ENCODE measurements around the gene SLC6A2. TPM values are rescaled to one million over a fixed set of nuclear protein-coding genes. Genes with fewer than 3 reads are reported as not detected.
"Not testable (repeated sequence)": the region's sequence is repeated elsewhere in the genome, so short reads cannot be mapped to it uniquely, and the experiment has no call there.

SLC6A2 gene
- total RNA-seq, 1 experiment from 2014 or later: not detected

DNA sequence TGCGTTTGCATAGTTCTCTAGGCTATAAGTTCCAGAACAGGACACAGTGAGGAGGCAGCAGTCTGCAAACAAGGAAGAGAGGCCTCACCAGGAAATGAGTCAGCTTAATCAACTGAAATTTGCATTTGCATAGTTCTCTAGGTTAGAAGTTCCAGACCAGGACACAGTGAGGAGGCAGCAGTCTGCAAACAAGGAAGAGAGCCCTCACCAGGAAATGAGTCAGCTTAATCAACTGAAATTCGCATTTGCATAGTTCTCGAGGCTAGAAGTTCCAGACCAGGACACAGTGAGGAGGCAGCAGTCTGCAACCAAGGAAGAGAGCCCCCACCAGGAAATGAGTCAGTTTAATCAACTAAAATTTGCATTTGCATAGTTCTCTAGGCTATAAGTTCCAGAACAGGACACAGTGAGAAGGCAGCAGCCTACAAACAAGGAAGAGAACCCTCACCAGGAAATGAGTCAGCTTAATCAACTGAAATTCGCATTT, 97.4 kb downstream of the SLC6A2 start:
- BruUV-seq (replicated peaks): not testable (repeated sequence)

More for the DNA sequence above, 97.4 kb downstream of the SLC6A2 start:
- H3K36me3 ChIP-seq (ENCODE audit: low read depth, low read length); H3K9me2 ChIP-seq (replicated peaks; ENCODE audit: low read length); H3K9ac ChIP-seq (ENCODE audit: low read length); H3K4me2 ChIP-seq (ENCODE audit: low read length); CTCF ChIA-PET; POLR2A ChIA-PET (ENCODE audit: unreplicated experiment); H3K27me3 ChIP-seq (ENCODE audit: low read length); H3K9me3 ChIP-seq (ENCODE audit: low read length); H3K4me1 ChIP-seq (ENCODE audit: insufficient read depth, low read length); H3K4me3 ChIP-seq (ENCODE audit: low read length); H2AFZ ChIP-seq (ENCODE audit: low read length); H4K20me1 ChIP-seq (ENCODE audit: low read length); DNase-seq; ATAC-seq; H3K79me2 ChIP-seq (ENCODE audit: low read length); H3F3A ChIP-seq (ENCODE audit: low read length, unreplicated experiment); intact Hi-C loops (cut with micrococcal nuclease): not testable (repeated sequence)
- peak overlapping the region; percentile 39; the same call in 1 of the 2 replicates for H3K27ac ChIP-seq (ENCODE audit: low read length)

Other genes with a start within 250 kb of the SLC6A2 start
- gene MMP2, start 176.8 kb upstream of the SLC6A2 start, total RNA-seq (2014; rRNA removed): 0.75 TPM in 1 of 2 replicates, not detected in the other
- 8.0 and 15.0 TPM in 2 replicates for gene LPCAT2, start 146.9 kb upstream of the SLC6A2 start, total RNA-seq (2014; rRNA removed)
- 0.26 TPM in 1 of 2 replicates, not detected in the other for gene CAPNS2, start 89.3 kb upstream of the SLC6A2 start, total RNA-seq (2014; rRNA removed)
- gene CES1, start 177.1 kb downstream of the SLC6A2 start, total RNA-seq (2014; rRNA removed): not detected in 2 replicates
- gene CES5A, start 219.4 kb downstream of the SLC6A2 start, total RNA-seq (2014; rRNA removed): not detected in 2 replicates

All from PC-3 (cell line).